Activated CD4-positive, alpha-beta memory T cell treated with anti-CD3 and anti-CD28 coated beads, Interleukin-2, amount 10 ng/mL, durations not matched to agents 7 days and 5 days (primary cell): Measurements from ENCODE around the gene GSTM3. TPM values are rescaled to one million over a fixed set of nuclear protein-coding genes. Genes with fewer than 3 reads are reported as not detected.

Source experiments
- CTCF ChIA-PET: fragments of 350-600 bp; sonication (Branson Sonifier 250); formaldehyde crosslinking; loops from one replicate; lab custom pipeline; 2021; ENCODE audit warnings: antibody characterized with exemption, inconsistent platforms; lab: Charles Lee
- POLR2A ChIA-PET: fragments of 350-600 bp; sonication (Branson Sonifier 250); formaldehyde crosslinking; loops from one replicate; lab custom pipeline; 2021; ENCODE audit warnings: antibody characterized with exemption; lab: Charles Lee
- DNase-seq: peaks from one replicate; pipeline ENCODE4 v3.0.0-alpha.2; 2020
- H3K27ac Mint-ChIP-seq: one replicate; pipeline ENCODE4 v1.8.0; 2021; ENCODE audit warnings: mild to moderate bottlenecking, mixed read lengths
- H3K27me3 Mint-ChIP-seq: one replicate; pipeline ENCODE4 v1.8.0; 2021; ENCODE audit warnings: mixed read lengths
- H3K36me3 Mint-ChIP-seq: one replicate; pipeline ENCODE4 v1.8.0; 2021; ENCODE audit warnings: low read depth, mixed read lengths
- H3K4me1 Mint-ChIP-seq: one replicate; pipeline ENCODE4 v1.8.0; 2021; ENCODE audit warnings: mixed read lengths
- H3K4me3 Mint-ChIP-seq: one replicate; pipeline ENCODE4 v1.8.0; 2021; ENCODE audit warnings: mild to moderate bottlenecking, mixed read lengths
- H3K9me3 Mint-ChIP-seq: one replicate; pipeline ENCODE4 v1.8.0; 2021; ENCODE audit warnings: mixed read lengths
- total RNA-seq, 2 experiments: library from RNA; stranded (reverse); gene quantifications; one replicate each; pipeline ENCODE4 v1.2.3, GENCODE V29; 2021

GSTM3 gene
- total RNA-seq, 2 experiments from 2014 or later: 0.23 to 0.95 TPM

DNA sequence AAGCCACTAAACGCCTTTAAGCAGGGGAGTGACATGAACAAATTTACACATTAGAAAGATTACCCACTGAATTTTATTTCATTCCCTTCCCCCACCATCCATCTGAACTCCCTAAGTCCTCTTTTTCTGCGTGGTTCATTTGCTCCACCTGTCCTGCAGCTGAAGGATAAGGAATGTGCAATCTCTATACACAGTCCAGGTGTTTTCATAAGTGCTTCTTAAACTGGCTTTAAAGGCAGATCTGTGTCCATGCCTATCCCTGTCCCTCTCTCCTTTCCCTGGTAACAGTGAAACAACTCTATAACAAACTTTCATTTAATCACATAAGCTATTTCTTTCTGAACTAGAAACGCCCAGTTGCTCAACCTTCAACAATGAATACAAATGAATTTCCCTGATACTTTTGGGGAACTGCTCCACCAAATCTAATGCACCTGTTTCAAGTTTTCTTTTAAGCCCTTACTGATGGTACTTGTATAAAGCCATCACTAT lies 8.4 kb downstream of the GSTM3 start:
- H3K4me1 Mint-ChIP-seq: no peaks in the 10 kb centered on the region
- POLR2A ChIA-PET: no interaction called here
- H3K27ac Mint-ChIP-seq: no peak overlapping the region
- no peak overlapping the region for H3K4me3 Mint-ChIP-seq
- H3K27me3 Mint-ChIP-seq: peaks cover 41% of the 10 kb centered on the region
- DNase-seq: no peak
- no peaks in the 10 kb centered on the region for H3K9me3 Mint-ChIP-seq
- CTCF ChIA-PET: interaction anchor here (1.0 kb wide), 1 partner anchor 93 kb away, joined by 3 read pairs; no protein-coding TSS in a partner anchor
- no peaks in the 10 kb centered on the region for H3K36me3 Mint-ChIP-seq

DNA sequence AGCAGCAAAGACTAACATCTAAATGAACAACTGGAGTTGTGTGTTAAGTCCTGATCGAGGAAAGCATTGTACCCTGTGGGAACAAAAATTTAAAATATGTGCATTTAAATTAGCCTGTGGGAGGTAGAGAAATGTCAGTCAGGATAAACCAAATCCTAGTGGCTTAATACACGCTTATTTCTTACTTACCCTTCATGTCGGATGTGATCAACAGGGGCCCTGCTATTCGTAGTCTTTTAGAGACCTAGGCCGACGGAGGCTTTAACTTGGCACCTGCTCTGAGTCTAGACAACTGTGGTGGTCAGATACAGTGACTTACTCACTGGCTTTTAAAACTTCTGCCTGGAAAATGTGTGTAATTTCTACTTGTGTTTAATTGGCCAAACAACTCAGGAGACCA lies 10.2 kb downstream of the GSTM3 start:
- ChIA-PET POLR2A (no interaction called here), CTCF (no interaction called here)
- no peak for DNase-seq
- H3K27ac Mint-ChIP-seq: no peak overlapping the region
- H3K9me3 Mint-ChIP-seq: no peaks in the 10 kb centered on the region
- H3K4me3 Mint-ChIP-seq: no peak overlapping the region
- H3K36me3 Mint-ChIP-seq: no peaks in the 10 kb centered on the region
- peaks cover 40% of the 10 kb centered on the region for H3K27me3 Mint-ChIP-seq
- no peaks in the 10 kb centered on the region for H3K4me1 Mint-ChIP-seq

DNA sequence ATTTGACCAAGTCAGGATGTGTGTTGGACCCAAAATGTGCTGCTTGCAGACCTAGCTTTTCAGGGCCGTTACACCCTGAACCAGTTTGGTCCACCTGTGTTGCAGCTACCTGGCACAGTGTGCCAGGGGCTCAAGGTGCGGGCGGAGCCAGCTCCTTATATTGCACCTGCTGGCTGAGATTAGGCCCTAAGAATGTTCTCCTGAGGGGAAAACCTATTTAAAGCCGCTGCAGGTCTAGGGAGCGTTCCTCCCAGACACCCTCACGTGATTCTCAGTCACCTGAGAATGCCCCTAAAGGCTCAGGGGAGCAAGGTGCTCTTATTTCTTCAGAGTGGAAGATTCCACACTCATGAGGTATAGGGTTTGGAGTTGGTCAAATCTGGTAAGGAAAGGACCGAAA lies 12.0 kb downstream of the GSTM3 start:
- POLR2A ChIA-PET: no interaction called here
- H3K27ac Mint-ChIP-seq: no peak overlapping the region
- no peaks in the 10 kb centered on the region for H3K4me1 Mint-ChIP-seq
- H3K4me3 Mint-ChIP-seq: no peak overlapping the region
- DNase-seq: no peak
- H3K36me3 Mint-ChIP-seq: no peaks in the 10 kb centered on the region
- H3K27me3 Mint-ChIP-seq: peaks cover 40% of the 10 kb centered on the region
- CTCF ChIA-PET: interaction anchor here (1.7 kb wide), 1 partner anchor 89 kb away, joined by 5 read pairs; no protein-coding TSS in a partner anchor
- no peaks in the 10 kb centered on the region for H3K9me3 Mint-ChIP-seq

DNA sequence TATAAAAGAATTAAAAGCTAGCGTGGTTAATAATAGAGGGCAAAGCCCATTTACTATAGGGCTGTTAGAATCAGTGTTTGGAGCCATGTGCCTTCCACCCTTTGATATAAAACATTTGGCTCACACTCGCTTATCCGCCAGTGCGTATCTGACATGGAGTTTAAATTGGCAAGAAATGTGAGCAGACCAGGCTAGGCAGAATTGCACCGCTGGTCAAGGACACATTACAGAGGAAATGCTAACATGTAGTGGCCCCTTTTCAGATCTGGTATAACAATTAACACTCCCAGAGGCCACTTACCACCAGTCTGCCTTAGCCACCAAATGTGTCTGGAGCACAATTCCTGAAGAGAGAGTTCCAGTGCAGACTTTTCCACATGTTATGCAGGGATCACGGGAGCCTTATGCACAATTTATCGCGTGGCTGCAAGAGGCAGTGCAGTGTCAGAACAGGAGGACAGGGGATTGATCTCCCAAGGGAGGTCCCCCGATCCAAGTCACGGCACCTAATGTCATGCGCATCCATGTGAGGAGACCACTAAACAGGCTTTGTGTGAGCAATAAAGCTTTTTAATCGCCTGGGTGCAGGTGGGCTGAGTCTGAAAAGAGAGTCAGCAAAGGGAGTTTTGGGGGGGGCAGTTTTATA lies 14.0 kb downstream of the GSTM3 start:
- POLR2A ChIA-PET: no interaction called here

DNA sequence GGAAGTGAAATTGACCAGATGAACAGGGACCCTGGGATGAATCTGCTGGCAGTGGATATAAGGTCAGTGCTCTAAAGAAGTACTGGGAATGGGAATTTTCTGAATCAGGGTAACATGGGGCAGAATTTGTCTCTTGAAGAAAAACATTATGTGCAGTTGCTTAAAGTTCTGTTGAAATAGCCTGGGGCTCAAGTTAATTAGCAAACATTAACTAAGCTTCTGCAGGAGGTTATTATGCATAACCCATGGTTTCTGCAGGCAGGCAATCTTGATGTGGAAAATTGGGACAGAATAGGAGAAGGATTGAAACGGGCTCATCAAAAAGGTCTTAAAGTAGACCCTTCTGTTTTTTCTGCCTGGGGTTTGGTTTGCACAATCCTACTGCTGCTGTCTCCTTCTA lies 14.8 kb downstream of the GSTM3 start:
- ChIA-PET CTCF (no interaction called here), POLR2A (no interaction called here)
- H3K4me3 Mint-ChIP-seq: no peak overlapping the region
- H3K4me1 Mint-ChIP-seq: no peaks in the 10 kb centered on the region
- H3K27ac Mint-ChIP-seq: no peak overlapping the region
- H3K36me3 Mint-ChIP-seq: no peaks in the 10 kb centered on the region
- no peaks in the 10 kb centered on the region for H3K9me3 Mint-ChIP-seq
- no peak for DNase-seq
- peaks cover 27% of the 10 kb centered on the region for H3K27me3 Mint-ChIP-seq

More for the DNA sequence above, 14.0 kb downstream of the GSTM3 start:
- peaks cover 31% of the 10 kb centered on the region for H3K27me3 Mint-ChIP-seq
- H3K4me1 Mint-ChIP-seq: no peaks in the 10 kb centered on the region
- no peaks in the 10 kb centered on the region for H3K9me3 Mint-ChIP-seq
- H3K27ac Mint-ChIP-seq: no peak overlapping the region
- no peaks in the 10 kb centered on the region for H3K36me3 Mint-ChIP-seq
- CTCF ChIA-PET: interaction anchor here (0.7 kb wide), 1 partner anchor 429 kb away, joined by 3 read pairs; no protein-coding TSS in a partner anchor
- DNase-seq: no peak
- H3K4me3 Mint-ChIP-seq: no peak overlapping the region

DNA sequence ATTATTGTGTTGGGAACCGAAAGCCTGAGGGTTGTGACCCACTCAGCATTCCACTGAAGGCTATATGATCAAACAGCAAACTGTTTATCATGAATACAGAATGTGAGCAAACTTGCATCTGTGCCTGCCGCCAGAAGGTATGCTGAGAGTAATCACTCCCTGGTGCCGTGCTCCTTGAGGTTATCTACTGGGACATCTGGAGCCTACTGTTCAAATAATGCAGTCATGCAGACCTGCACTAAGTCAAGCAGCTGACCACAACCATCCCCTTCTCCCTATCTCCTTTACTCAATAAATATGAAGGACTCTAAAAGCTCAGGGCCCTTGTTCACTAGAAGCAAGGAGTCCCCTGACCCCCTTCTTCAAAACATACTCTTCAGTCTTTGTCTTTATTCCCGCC lies 15.3 kb downstream of the GSTM3 start:
- no peak for DNase-seq
- POLR2A ChIA-PET: no interaction called here

DNA sequence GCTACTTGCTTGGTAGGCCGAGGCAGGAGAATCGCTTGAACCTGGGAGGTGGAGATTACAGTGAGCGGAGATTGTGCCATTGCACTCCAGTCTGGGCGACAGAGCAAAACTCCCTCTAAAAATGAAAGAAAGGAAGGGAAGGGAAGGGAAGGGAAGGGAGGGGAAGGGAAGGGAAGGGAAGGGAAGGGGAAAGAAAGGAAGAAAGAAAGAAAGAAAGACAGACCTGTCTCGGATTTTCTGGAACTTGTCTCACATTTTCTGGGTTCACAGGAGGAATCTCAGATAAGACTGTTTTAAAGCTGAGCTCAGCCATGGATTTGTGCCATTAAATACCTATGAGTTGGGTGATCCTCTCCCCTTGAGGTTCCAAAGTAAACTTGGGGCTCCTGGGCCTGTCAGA lies 15.9 kb downstream of the GSTM3 start:
- ChIA-PET CTCF (no interaction called here), POLR2A (no interaction called here)
- H3K27ac Mint-ChIP-seq: no peak overlapping the region
- no peak overlapping the region for H3K4me3 Mint-ChIP-seq
- H3K9me3 Mint-ChIP-seq: no peaks in the 10 kb centered on the region
- H3K36me3 Mint-ChIP-seq: no peaks in the 10 kb centered on the region
- H3K27me3 Mint-ChIP-seq: peaks cover 29% of the 10 kb centered on the region
- no peak for DNase-seq
- H3K4me1 Mint-ChIP-seq: no peaks in the 10 kb centered on the region

More for the DNA sequence above, 15.3 kb downstream of the GSTM3 start:
- Mint-ChIP-seq H3K36me3 (no peaks in the 10 kb centered on the region), H3K27me3 (peaks cover 28% of the 10 kb centered on the region), H3K9me3 (no peaks in the 10 kb centered on the region), H3K27ac (no peak overlapping the region), H3K4me1 (no peaks in the 10 kb centered on the region), H3K4me3 (no peak overlapping the region)
- CTCF ChIA-PET: no interaction called here

DNA sequence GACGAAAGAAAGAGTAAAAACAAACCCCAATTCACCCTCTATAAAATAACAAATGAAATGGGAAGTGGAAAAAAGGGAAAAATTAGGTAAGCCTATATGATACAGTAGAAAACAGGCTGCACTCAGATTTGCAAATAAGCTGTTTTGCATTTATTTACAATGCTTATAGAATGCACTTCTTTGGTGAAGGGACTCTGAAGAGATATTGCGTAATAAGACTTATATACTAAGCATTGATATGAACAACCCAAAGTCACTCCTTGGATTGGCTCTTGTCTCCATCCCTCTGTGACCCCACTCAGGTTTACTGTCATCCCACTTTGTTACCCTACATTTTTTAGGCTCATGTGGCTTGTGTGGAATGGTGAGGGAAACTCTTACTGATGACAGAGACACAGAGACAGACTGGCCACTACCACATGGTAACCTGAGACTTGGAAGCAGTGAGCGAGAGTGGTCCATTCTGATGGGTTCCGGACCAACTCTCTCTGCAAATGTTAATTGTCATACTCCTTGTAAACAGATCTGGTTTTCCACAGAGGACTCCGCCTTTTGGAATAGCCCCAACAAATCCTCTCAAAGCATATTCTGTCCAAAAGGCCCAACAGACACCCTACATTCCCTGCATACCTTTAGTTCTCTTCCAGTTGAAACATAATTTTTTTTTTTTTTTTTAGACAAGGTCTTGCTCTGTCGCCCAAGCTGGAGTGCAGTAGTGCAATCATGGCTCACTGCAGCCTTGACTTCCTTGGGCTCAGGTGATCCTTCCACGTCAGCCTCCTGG lies 17.7 kb downstream of the GSTM3 start:
- H3K4me1 Mint-ChIP-seq: peaks cover 5% of the 10 kb centered on the region
- no peaks in the 10 kb centered on the region for H3K9me3 Mint-ChIP-seq
- POLR2A ChIA-PET: interaction anchor here (0.7 kb wide), 1 partner anchor 12 kb away, joined by 4 read pairs; no protein-coding TSS in a partner anchor
- H3K4me3 Mint-ChIP-seq: no peak overlapping the region
- H3K27me3 Mint-ChIP-seq: peaks cover 27% of the 10 kb centered on the region
- no peak overlapping the region for H3K27ac Mint-ChIP-seq
- CTCF ChIA-PET: no interaction called here
- no peaks in the 10 kb centered on the region for H3K36me3 Mint-ChIP-seq
- DNase-seq: no peak

DNA sequence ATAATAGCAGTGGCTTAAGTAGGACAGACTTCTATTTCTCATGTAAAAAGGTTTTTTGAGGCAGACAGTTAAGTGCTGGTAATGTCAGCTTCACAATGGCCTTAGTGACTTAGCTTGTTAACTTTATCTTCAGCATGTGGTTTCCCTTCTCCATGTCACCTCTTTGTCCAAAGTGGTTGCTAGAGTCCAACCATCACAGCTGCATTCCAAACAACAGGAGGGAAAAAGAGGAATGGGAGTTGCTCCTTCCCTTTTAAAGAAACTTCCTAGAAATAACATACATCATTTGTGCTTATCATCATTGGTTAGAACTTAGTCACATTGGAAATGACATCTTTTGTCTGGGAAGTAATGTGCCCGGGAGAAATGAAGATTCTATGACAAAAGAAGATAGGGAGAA lies 18.9 kb downstream of the GSTM3 start:
- Mint-ChIP-seq H3K27me3 (peaks cover 22% of the 10 kb centered on the region), H3K4me3 (no peak overlapping the region), H3K9me3 (no peaks in the 10 kb centered on the region), H3K36me3 (no peaks in the 10 kb centered on the region), H3K4me1 (peaks cover 5% of the 10 kb centered on the region), H3K27ac (no peak overlapping the region)
- ChIA-PET CTCF (no interaction called here), POLR2A (no interaction called here)
- no peak for DNase-seq

DNA sequence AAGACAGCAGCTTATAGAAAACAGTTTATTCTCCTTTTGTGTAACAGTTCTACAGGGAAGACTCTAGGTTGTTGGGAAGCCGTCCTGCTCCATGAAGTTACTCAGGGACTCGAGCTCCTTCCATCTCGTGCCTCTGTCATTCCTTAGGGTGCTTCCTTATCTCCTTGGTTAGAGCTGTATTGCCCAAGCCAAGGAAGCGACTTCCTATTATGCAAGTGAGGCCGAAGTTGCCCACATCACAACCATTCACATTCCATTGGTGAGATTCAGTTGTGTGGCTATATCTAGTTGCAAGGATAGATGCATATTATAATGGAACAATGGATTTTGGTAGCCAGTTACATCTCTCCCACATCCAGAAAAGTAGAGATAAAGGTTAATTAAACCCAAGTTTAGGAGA lies 19.8 kb downstream of the GSTM3 start:
- Mint-ChIP-seq H3K36me3 (no peaks in the 10 kb centered on the region), H3K4me3 (no peak overlapping the region), H3K27ac (no peak overlapping the region), H3K4me1 (peaks cover 5% of the 10 kb centered on the region), H3K9me3 (no peaks in the 10 kb centered on the region), H3K27me3 (peaks cover 19% of the 10 kb centered on the region)
- ChIA-PET CTCF (interaction anchor here (0.5 to 1.5 kb wide), 2 partner anchors 273 to 286 kb away, joined by 3 to 4 read pairs; no protein-coding TSS in a partner anchor), POLR2A (no interaction called here)
- DNase-seq: no peak

DNA sequence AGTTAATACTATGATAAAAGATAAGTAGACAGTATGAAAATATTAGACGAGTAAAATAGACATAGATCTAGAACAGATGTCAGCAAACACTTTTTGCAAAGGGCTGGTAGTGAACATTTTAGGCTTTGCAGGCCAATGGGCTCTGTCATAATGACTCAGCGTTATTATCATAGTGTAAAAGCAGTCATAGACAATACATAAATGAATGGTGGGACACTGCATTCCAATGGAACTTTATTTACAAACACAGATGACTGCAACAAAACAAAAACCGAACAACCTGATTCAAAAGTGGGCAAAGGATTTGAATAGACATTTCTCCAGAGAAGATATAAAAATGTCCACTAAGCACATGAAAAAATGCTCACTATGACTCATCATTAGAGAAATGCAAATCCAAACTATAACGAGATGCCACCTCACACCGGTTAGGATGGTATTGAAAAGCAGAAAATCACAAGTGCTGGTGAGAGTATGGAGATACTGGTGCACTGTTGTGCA lies 21.5 kb downstream of the GSTM3 start:
- CTCF ChIA-PET: interaction anchor here (1.5 kb wide), 1 partner anchor 275 kb away, joined by 4 read pairs; no protein-coding TSS in a partner anchor
- H3K36me3 Mint-ChIP-seq: no peaks in the 10 kb centered on the region
- POLR2A ChIA-PET: no interaction called here
- H3K4me3 Mint-ChIP-seq: no peak overlapping the region
- no peak overlapping the region for H3K27ac Mint-ChIP-seq
- H3K9me3 Mint-ChIP-seq: no peaks in the 10 kb centered on the region
- peaks cover 5% of the 10 kb centered on the region for H3K4me1 Mint-ChIP-seq
- H3K27me3 Mint-ChIP-seq: peaks cover 15% of the 10 kb centered on the region
- DNase-seq: no peak

DNA sequence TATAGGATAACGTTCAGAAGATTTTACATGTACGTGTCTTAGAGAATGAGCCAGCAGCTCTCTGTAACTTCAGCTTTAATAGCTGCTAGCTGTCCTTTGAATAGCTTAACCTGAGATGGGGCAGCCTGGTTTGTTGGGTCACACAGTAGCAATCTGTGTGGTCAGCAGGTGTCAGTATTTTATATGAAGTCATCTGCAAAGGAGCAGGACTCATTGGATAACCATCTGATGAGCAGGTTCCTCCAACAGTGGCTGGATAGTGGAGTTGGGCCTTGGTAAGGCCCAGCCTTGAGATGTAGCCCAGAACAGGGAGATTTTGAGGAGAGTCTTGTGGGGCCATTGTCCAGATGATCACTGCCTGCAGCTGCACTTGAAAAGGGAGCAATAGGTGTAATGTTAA lies 22.3 kb downstream of the GSTM3 start:
- ChIA-PET POLR2A (no interaction called here), CTCF (interaction anchor here (0.6 to 2.2 kb wide), 3 partner anchors 55 to 266 kb away, joined by 3 to 7 read pairs (median 6); partner anchors contain the start of gene AHCYL1)
- no peak for DNase-seq
- Mint-ChIP-seq H3K9me3 (no peaks in the 10 kb centered on the region), H3K4me3 (no peak overlapping the region), H3K36me3 (no peaks in the 10 kb centered on the region), H3K4me1 (peaks cover 5% of the 10 kb centered on the region), H3K27me3 (peaks cover 21% of the 10 kb centered on the region), H3K27ac (no peak overlapping the region)

DNA sequence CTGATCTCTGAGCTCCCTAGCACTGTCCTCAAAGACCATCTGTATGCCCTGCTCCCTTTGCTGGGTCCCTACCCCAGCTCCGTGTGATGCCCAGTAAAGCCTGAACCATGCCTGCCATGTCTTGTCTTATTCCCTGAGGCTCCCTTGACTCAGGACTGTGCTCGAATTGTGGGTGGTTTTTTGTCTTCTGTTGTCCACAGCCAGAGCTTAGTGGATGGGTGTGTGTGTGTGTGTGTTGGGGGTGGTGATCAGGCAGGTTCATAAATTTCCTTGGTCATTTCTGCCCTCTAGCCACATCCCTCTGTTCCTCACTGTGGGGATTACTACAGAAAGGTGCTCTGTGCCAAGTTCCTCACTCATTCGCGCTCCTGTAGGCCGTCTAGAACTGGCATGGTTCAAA lies 23.1 kb downstream of the GSTM3 start:
- CTCF ChIA-PET: interaction anchor here (0.6 to 2.2 kb wide), 4 partner anchors 55 to 267 kb away, joined by 3 to 7 read pairs (median 4); partner anchors contain the start of gene AHCYL1
- Mint-ChIP-seq H3K9me3 (no peaks in the 10 kb centered on the region), H3K4me1 (peaks cover 5% of the 10 kb centered on the region), H3K27me3 (peaks cover 24% of the 10 kb centered on the region), H3K4me3 (no peak overlapping the region), H3K27ac (no peak overlapping the region), H3K36me3 (no peaks in the 10 kb centered on the region)
- POLR2A ChIA-PET: no interaction called here
- DNase-seq: no peak
